K562 (cell line): ENCODE data around the gene MYO7A. TPM values are rescaled to one million over a fixed set of nuclear protein-coding genes. Genes with fewer than 3 reads are reported as not detected.

Experiments
- ATAC-seq: fragments of 200-7000 bp; cut with Tn5 transposase; 3 replicates; pipeline ENCODE4 v1.9.1; 2020; ENCODE audit warnings: moderate library complexity
- BruUV-seq: library from RNA; stranded (reverse); fragments of 400-500 nt; replicated peaks from 2 replicates; lab custom pipeline; 2021; lab: Mats Ljungman, UMichigan
- CTCF ChIA-PET: fragments of 300-600 bp; formaldehyde crosslinking; extraction: SDS; loops from one replicate; lab custom pipeline; 2021; ENCODE audit warnings: low intra/inter-chr PET ratio; lab: Yijun Ruan, JAX
- POLR2A ChIA-PET: fragments of 300-600, 350-650 bp; sonication (Branson Sonifier 250); formaldehyde crosslinking; extraction: SDS; loops from one replicate; lab custom pipeline; 2021; ENCODE audit warnings: antibody characterized with exemption, inconsistent platforms; lab: Yijun Ruan, JAX
- DNase-seq, 4 experiments: peaks; one replicate each; pipeline versions ENCODE4 v3.0.0 to v3.0.0-alpha.2; 2011 to 2018; ENCODE audit warnings: low spot score in 3 of 4, mixed read lengths in 3 of 4; ENCODE audit errors: extremely low read depth in 1 of 4
- FAIRE-seq: peaks from 2 replicates; lab custom pipeline; 2011; peaks lifted over from hg19 to GRCh38; lab: Jason Lieb, UNC
- H2AFZ ChIP-seq: 2 replicates; pipeline ENCODE4 v1.6.0; 2011; ENCODE audit warnings: low read depth, low read length, control low read depth, inconsistent platforms
- H3K27ac ChIP-seq: fragments of 200-600 bp; 3 replicates; pipeline ENCODE4 v1.8.0; 2011; ENCODE audit warnings: low read depth, mild to moderate bottlenecking, control low read depth, inconsistent platforms, low read length, moderate library complexity, mixed read lengths; ENCODE audit errors: extremely low read depth
- H3K27me3 ChIP-seq, 2 experiments: fragments of 300-600 bp in 1 of 2; 2 replicates in 1 of 2; 3 replicates in 1 of 2; pipeline versions ENCODE4 v1.6.0 to v1.8.0; 2011; ENCODE audit warnings: inconsistent platforms in 2 of 2, low read length in 2 of 2, mild to moderate bottlenecking in 1 of 2, mixed read lengths in 1 of 2, moderate library complexity in 1 of 2; ENCODE audit not compliant: control insufficient read depth in 2 of 2, insufficient read depth in 2 of 2
- H3K36me3 ChIP-seq: fragments of 300-600 bp; 3 replicates; pipeline ENCODE4 v1.8.0; 2011; ENCODE audit warnings: mild to moderate bottlenecking, low read length, inconsistent platforms; ENCODE audit not compliant: control insufficient read depth, insufficient read depth
- H3K4me1 ChIP-seq, 2 experiments: fragments of 200-600 bp in 1 of 2; replicated peaks in 1 of 2; 2 replicates in 1 of 2; 3 replicates in 1 of 2; pipeline versions ENCODE4 v1.5.1 to v1.8.0; 2011; ENCODE audit warnings: inconsistent platforms in 2 of 2, low read length in 2 of 2, mild to moderate bottlenecking in 1 of 2, mixed read lengths in 1 of 2, moderate library complexity in 1 of 2; ENCODE audit not compliant: control insufficient read depth in 2 of 2, insufficient read depth in 2 of 2
- H3K4me2 ChIP-seq: 2 replicates; pipeline ENCODE4 v1.6.1; 2011; ENCODE audit warnings: low read length, control low read depth, inconsistent platforms, mixed read lengths; ENCODE audit not compliant: insufficient read depth
- H3K4me3 ChIP-seq: fragments of 200-600 bp; sonication (generic), shearing (Covaris generic); 2 replicates; pipeline ENCODE4 v1.5.1; 2016; ENCODE audit warnings: control low read depth, inconsistent platforms
- H3K79me2 ChIP-seq: fragments of 200-600 bp; 3 replicates; pipeline ENCODE4 v1.8.0; 2011; ENCODE audit warnings: low read length, inconsistent platforms; ENCODE audit not compliant: control insufficient read depth, insufficient read depth
- H3K9ac ChIP-seq, 2 experiments: 2 replicates each; pipeline versions ENCODE4 v1.6.0 to v1.6.1; 2011; ENCODE audit warnings: low read depth in 2 of 2, low read length in 2 of 2, control low read depth in 1 of 2, inconsistent platforms in 1 of 2, mild to moderate bottlenecking in 1 of 2, mixed read lengths in 1 of 2; ENCODE audit not compliant: insufficient read depth in 1 of 2
- H3K9me1 ChIP-seq: one replicate; pipeline ENCODE4 v1.6.0; 2011; ENCODE audit warnings: inconsistent platforms, mild to moderate bottlenecking, low read length, moderate library complexity; ENCODE audit not compliant: control insufficient read depth, insufficient read depth
- H3K9me3 ChIP-seq: replicated peaks from 2 replicates; pipeline ENCODE4 v1.5.1; 2011; ENCODE audit warnings: low read depth, low read length, inconsistent platforms; ENCODE audit not compliant: control insufficient read depth, insufficient read depth
- H4K20me1 ChIP-seq: replicated peaks from 2 replicates; pipeline ENCODE4 v1.6.1; 2011; ENCODE audit warnings: low read length, inconsistent platforms, mixed read lengths; ENCODE audit not compliant: control insufficient read depth, insufficient read depth
- ARID2 ChIP-seq: fragments of 450-650 bp; IDR thresholded peaks from 2 replicates; pipeline ENCODE4 v1.6.1; 2017; ENCODE audit warnings: antibody characterized with exemption, mild to moderate bottlenecking
- ARNT ChIP-seq, 2 experiments: fragments of 450-650 bp; IDR thresholded peaks; 2 replicates each; pipeline ENCODE4 v1.6.1; 2016; ENCODE audit warnings: mild to moderate bottlenecking in 1 of 2
- GABPB1 ChIP-seq: sonication (generic); formaldehyde crosslinking; IDR thresholded peaks from 2 replicates; pipeline ENCODE4 v1.8.0; 2022; ENCODE audit warnings: mild to moderate bottlenecking, missing genetic modification reagents
- MCM2 ChIP-seq: fragments of 450-650 bp; IDR thresholded peaks from 2 replicates; pipeline ENCODE4 v1.6.1; 2017; ENCODE audit warnings: low read depth, mild to moderate bottlenecking
- MECOM ChIP-seq: fragments of 250-450 bp; sonication (Bioruptor Pico); IDR thresholded peaks from 2 replicates; pipeline ENCODE4 v1.8.0; 2022; ENCODE audit warnings: inconsistent platforms
- RBM22 ChIP-seq: fragments of 200-400 bp; formaldehyde crosslinking; IDR thresholded peaks from 2 replicates; pipeline ENCODE4 v1.6.1; 2018; ENCODE audit warnings: low read length, low read depth; ENCODE audit not compliant: poor library complexity, severe bottlenecking
- RHOXF2B ChIP-seq: fragments of 250-450 bp; sonication (Bioruptor Pico); conservative IDR thresholded peaks from 2 replicates; pipeline ENCODE4 v1.5.1; 2021
- ZBTB11 ChIP-seq, 3 experiments: fragments of 200-800 bp in 1 of 3; fragments of 250-450 bp in 1 of 3; fragments of 450-650 bp in 1 of 3; sonication (Bioruptor Pico) in 1 of 3; sonication (Bioruptor generic) in 1 of 3; formaldehyde crosslinking in 1 of 3; IDR thresholded peaks; 2 replicates each; pipeline versions ENCODE4 v1.6.1 to v1.8.0; 2016 to 2022; ENCODE audit warnings: mild to moderate bottlenecking in 2 of 3, missing genetic modification characterization in 2 of 3, missing compliant biosample characterization in 1 of 3, moderate library complexity in 1 of 3
- ZNF695 ChIP-seq: fragments of 450-650 bp; formaldehyde crosslinking; IDR thresholded peaks from 2 replicates; pipeline ENCODE4 v1.4.0; 2020; ENCODE audit warnings: mild to moderate bottlenecking, moderate library complexity
- WGBS: fragments of 100-300 bp; shearing (Covaris generic); methylation state at CpG from one replicate; pipeline ENCODE4 v1.1.6; 2016; ENCODE audit warnings: low coverage, mixed read lengths; ENCODE audit not compliant: insufficient coverage; ENCODE audit errors: missing lambda C conversion rate; 5-methylcytosine and 5-hydroxymethylcytosine counted together
- in situ Hi-C: fragments of 300-500 bp; cut with MboI; formaldehyde crosslinking; loops from 4 replicates; pipeline ENCODE4 v1.15.0; 2018; ENCODE audit warnings: inconsistent platforms, mixed read lengths
- intact Hi-C: fragments of 100-400 bp; cut with micrococcal nuclease; formaldehyde crosslinking; loops from 2 replicates; pipeline ENCODE4 v1.14.2; 2022
- polyA plus RNA-seq, 8 experiments: library from polyadenylated mRNA; depleted of rRNA in 4 of 8; stranded (reverse) in 5 of 8; unstranded in 3 of 8; fragments of >200 nt; fragmentation: Nextera tagmentation in 2 of 8; fragmentation: Illumina TruSeq in 1 of 8; extraction: Ambion mirVana in 2 of 8; extraction: Trizol in 1 of 8; gene quantifications; 2 replicates each; pipeline versions ENCODE4 v1.2.1 to v1.2.3, GENCODE V29; 2011 to 2014; ENCODE audit warnings: inconsistent platforms in 1 of 8, missing spikeins in 1 of 8
- total RNA-seq, 7 experiments: library from RNA; depleted of rRNA in 6 of 7; stranded (reverse); fragments of >200 nt in 6 of 7; fragmentation: Illumina TruSeq in 2 of 7; extraction: Trizol in 2 of 7; gene quantifications; 2 replicates each; pipeline versions ENCODE4 v1.2.1 to v1.2.3, GENCODE V29; 2011 to 2021; ENCODE audit warnings: low replicate concordance in 1 of 7
- TF ChIP-seq, protein P1 (sequence below): fragments of 450-650 bp; formaldehyde crosslinking; IDR thresholded peaks from 2 replicates; pipeline ENCODE4 v1.4.0; 2020; ENCODE audit warnings: mild to moderate bottlenecking, moderate library complexity
- TF ChIP-seq, protein P2 (sequence below): fragments of 200-800 bp; sonication (Bioruptor generic); IDR thresholded peaks from 2 replicates; pipeline ENCODE4 v1.6.1; 2016; ENCODE audit warnings: missing genetic modification characterization, missing compliant biosample characterization

MYO7A gene
- total and polyA plus RNA-seq, 9 of the 15 experiments (the other 6 are each of a cell fraction or from before 2014, with no cell fraction given): 0.01 to 0.11 (median 0.07) TPM; not detected in 1

- Histone ChIP-seq H3K27ac (no peak overlapping the region), H3K4me2 (no peak overlapping the region), H3K9me1 (no peaks in the 10 kb centered on the region), H3K4me3 (no peak overlapping the region), H4K20me1 (peaks cover 7% of the 10 kb centered on the region; the same call in 1 of the 2 replicates), H3K79me2 (no peaks in the 10 kb centered on the region), H3K9me3 (no peaks in the 10 kb centered on the region), H3K4me1 (peaks cover 0 to 21% of the 10 kb centered on the region in 2 experiments; a peak in 3 of 5 replicates), H3K9ac (no peak overlapping the region; a peak in 1 of 4 replicates), H2AFZ (no peak overlapping the region), H3K27me3 (peaks cover 0 to 31% of the 10 kb centered on the region in 2 experiments; a peak in 3 of 5 replicates), H3K36me3 (no peaks in the 10 kb centered on the region)
- intact Hi-C loops: no loop called here
- DNase-seq (no peak), FAIRE-seq (no peak), ATAC-seq (no peak)
- BruUV-seq: no TSS peak
- ChIA-PET POLR2A (interaction anchor here (1.0 kb wide), 1 partner anchor 41 kb away, joined by 3 read pairs; no protein-coding TSS in a partner anchor), CTCF (interaction anchor here (3.9 kb wide), 1 partner anchor 42 kb away, joined by 50 read pairs; no protein-coding TSS in a partner anchor)
- WGBS: 0% methylated on average over 3 of the region's 3 CpGs
- in situ Hi-C loops: no loop called here
- TF ChIP-seq ZBTB11 (CRISPR knock-in tag; IDR thresholded peaks at IDR 0.05) (no peak), RBM22 (no peak), MCM2 (no peak), MECOM (CRISPR knock-in tag) (no peak), GABPB1 (CRISPR knock-in tag) (no peak), ARNT (IDR thresholded peaks at IDR 0.05) (no peak), ZNF695 (CRISPR knock-in tag) (no peak), ARID2 (no peak), RHOXF2B (CRISPR knock-in tag) (no peak)
- TF ChIP-seq, protein P1, sequence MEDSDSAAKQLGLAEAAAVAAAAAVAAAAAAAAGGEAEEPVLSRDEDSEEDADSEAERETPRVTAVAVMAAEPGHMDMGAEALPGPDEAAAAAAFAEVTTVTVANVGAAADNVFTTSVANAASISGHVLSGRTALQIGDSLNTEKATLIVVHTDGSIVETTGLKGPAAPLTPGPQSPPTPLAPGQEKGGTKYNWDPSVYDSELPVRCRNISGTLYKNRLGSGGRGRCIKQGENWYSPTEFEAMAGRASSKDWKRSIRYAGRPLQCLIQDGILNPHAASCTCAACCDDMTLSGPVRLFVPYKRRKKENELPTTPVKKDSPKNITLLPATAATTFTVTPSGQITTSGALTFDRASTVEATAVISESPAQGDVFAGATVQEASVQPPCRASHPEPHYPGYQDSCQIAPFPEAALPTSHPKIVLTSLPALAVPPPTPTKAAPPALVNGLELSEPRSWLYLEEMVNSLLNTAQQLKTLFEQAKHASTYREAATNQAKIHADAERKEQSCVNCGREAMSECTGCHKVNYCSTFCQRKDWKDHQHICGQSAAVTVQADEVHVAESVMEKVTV: no peak
- TF ChIP-seq, protein P2, sequence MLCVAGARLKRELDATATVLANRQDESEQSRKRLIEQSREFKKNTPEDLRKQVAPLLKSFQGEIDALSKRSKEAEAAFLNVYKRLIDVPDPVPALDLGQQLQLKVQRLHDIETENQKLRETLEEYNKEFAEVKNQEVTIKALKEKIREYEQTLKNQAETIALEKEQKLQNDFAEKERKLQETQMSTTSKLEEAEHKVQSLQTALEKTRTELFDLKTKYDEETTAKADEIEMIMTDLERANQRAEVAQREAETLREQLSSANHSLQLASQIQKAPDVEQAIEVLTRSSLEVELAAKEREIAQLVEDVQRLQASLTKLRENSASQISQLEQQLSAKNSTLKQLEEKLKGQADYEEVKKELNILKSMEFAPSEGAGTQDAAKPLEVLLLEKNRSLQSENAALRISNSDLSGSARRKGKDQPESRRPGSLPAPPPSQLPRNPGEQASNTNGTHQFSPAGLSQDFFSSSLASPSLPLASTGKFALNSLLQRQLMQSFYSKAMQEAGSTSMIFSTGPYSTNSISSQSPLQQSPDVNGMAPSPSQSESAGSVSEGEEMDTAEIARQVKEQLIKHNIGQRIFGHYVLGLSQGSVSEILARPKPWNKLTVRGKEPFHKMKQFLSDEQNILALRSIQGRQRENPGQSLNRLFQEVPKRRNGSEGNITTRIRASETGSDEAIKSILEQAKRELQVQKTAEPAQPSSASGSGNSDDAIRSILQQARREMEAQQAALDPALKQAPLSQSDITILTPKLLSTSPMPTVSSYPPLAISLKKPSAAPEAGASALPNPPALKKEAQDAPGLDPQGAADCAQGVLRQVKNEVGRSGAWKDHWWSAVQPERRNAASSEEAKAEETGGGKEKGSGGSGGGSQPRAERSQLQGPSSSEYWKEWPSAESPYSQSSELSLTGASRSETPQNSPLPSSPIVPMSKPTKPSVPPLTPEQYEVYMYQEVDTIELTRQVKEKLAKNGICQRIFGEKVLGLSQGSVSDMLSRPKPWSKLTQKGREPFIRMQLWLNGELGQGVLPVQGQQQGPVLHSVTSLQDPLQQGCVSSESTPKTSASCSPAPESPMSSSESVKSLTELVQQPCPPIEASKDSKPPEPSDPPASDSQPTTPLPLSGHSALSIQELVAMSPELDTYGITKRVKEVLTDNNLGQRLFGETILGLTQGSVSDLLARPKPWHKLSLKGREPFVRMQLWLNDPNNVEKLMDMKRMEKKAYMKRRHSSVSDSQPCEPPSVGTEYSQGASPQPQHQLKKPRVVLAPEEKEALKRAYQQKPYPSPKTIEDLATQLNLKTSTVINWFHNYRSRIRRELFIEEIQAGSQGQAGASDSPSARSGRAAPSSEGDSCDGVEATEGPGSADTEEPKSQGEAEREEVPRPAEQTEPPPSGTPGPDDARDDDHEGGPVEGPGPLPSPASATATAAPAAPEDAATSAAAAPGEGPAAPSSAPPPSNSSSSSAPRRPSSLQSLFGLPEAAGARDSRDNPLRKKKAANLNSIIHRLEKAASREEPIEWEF (CRISPR knock-in tag): no peak
Measured at GRCh38 chr11:77089004-77089545, 39.0 kb upstream of the MYO7A start.
